GM19324 (cell line): ENCODE data around the gene NDUFB10.

Source experiments
- ATAC-seq: cut with Tn5 transposase; IDR thresholded peaks from one replicate; pipeline ENCODE4 v1.9.1; 2021; ENCODE audit warnings: mild to moderate bottlenecking, moderate library complexity; ENCODE audit not compliant: unreplicated experiment, low FRiP score

The NDUFB10 gene

GRCh38 chr16:1965396-1966001, 6.2 kb downstream of the NDUFB10 start:
- ATAC-seq: no peak

DNA sequence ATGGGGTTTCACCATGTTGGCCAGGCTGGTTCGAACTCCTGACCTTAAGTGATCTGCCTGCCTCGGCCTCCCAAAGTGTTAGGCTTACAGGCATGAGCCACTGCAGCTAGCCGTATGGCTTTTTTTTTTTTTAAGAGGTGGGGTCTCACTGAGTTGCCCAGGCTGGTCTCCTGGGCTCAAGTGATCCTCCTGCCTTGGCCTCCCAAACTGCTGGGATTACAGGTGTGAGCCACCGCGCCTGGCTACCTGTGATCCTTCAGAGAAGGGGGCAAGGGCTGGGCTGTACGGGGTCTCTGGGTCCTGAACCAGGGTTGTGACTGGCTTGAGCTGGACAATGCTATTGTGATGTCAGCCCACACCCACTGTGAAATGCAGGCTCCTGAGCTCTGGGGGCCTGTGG, 7.1 kb downstream of the NDUFB10 start, which contains the start of gene RNF151:
RNF151 (plus strand) TSS at position 397 of the 400 bp plus-strand sequence. CDS start 26 bp downstream, outside the sequence.
- no peak for ATAC-seq

GRCh38 chr16:1968146-1968953, 9.0 kb downstream of the NDUFB10 start:
- ATAC-seq: no peak

- peak; percentile 88 for ATAC-seq
These were observed 12.6 kb downstream of the NDUFB10 start, which contains the start of gene TBL3 for GRCh38 chr16:1971796-1972489. TSS of gene TBL3 (plus strand) at chr16:1972053. CDS start at chr16:1972165, 112 bp downstream.

GRCh38 chr16:1972490-1972877, 13.1 kb downstream of the NDUFB10 start:
- peak; percentile 6 for ATAC-seq

DNA sequence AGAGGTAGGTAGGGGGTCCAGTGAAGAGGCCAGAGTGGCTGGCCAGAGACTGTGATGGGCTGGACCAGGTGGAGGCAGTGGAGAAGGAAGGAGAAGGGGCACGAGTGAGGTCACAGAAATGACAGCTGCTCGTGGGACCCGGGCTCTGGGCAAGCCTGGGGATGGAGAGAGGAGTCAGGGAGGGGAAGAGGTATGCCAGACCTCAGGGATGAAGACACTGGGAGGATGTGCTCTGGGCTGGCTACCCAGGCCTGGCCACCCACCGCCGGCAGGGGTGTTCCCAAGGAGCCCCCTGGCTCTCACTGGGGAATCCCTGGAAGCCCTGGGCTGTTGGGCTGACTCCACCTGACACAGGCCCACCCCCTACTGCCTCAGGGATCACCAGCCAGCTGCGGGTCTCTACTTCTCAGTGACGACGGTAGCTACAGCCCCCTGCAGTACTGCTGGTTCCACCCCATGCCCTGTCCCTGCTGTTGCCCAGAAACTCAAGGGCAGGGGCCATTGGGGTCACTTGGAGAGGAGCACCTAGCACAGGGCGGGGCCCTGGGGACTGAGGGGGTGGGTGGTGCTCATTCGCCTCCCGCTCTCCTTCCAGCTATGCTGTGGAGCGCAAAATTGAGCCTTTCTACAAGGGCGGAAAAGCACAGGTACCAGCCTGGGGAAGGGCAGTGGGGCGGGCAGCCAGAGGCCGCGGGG, 14.3 kb downstream of the NDUFB10 start:
- no peak for ATAC-seq

DNA sequence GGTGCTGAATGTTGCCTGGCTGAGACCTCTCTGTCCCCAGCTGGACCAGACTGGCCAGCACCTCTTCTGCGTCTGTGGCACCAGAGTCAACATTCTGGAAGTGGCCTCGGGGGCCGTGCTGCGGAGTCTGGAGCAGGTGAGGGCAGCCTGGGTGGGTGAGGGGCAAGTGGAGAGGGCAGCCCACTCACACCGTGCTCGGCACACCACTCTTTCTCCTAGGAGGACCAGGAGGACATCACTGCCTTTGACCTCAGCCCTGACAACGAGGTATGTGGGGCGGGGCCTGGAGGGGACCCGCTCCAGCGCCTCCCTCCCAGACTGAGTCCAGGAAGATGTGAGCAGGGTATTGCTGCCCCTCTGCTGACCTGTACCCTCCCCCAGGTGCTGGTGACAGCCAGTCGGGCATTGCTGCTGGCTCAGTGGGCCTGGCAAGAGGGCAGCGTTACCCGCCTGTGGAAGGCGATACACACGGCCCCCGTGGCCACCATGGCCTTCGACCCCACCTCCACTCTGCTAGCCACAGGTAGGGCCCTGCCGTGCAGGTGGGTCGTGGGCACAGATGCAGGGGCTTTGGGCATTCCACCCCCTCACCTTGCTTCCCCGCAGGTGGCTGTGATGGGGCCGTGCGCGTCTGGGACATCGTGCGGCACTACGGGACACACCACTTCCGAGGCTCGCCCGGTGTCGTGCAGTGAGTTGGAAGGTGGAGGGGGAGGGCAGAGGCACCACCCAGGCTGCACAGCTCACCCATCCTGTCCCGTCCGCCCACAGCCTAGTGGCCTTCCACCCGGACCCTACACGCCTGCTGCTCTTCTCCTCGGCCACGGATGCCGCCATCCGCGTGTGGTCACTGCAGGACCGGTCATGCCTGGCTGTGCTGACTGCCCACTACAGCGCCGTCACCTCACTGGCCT, 15.1 kb downstream of the NDUFB10 start:
- ATAC-seq: no peak

- no peak for ATAC-seq
These were observed 16.3 kb downstream of the NDUFB10 start for GRCh38 chr16:1975432-1976215.

DNA sequence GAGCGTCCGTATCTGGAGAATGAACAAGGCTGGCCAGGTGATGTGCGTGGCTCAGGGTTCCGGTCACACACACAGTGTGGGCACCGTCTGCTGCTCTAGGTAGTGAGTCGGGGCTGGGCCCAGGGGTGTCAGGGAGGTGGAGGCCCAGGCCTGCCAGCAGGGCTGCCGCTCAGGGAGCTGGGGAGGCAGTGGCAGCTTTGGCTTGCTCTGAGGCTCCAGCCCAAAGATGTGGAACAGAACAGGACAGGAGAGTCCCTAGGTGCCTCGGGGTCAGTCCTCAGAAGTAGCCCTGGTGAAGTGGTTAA, 16.8 kb downstream of the NDUFB10 start:
- no peak for ATAC-seq

DNA sequence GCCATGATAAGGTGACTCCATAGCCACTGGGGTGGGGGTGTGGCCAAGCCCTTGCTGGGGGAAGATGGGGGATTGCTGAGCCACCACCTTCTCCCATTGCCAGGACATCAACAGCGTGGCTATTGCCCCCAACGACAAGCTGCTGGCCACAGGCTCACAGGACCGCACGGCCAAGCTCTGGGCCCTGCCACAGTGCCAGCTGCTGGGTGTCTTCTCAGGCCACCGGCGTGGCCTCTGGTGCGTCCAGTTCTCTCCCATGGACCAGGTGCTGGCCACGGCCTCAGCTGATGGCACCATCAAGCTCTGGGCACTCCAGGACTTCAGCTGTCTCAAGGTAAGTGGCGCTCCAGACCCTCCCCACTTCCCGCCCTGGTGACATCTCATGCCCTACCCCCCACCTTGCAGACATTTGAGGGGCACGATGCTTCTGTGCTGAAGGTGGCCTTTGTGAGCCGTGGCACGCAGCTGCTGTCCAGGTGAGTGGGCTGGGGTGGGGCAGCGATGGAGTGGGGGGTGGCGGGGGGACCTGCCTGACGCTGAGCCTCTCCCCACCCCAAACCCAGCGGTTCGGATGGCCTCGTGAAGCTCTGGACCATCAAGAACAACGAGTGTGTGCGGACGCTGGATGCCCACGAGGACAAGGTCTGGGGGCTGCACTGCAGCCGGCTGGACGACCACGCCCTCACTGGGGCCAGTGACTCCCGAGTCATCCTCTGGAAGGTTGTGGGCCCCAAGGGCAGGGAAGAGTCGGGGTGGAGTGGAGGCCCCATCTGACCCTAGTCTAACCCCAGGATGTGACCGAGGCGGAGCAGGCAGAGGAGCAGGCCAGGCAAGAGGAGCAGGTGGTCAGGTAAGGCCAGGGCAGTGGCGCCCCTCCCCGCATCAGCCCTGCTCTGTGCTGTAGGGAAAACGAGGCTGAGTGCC, 17.9 kb downstream of the NDUFB10 start:
- ATAC-seq: no peak

DNA sequence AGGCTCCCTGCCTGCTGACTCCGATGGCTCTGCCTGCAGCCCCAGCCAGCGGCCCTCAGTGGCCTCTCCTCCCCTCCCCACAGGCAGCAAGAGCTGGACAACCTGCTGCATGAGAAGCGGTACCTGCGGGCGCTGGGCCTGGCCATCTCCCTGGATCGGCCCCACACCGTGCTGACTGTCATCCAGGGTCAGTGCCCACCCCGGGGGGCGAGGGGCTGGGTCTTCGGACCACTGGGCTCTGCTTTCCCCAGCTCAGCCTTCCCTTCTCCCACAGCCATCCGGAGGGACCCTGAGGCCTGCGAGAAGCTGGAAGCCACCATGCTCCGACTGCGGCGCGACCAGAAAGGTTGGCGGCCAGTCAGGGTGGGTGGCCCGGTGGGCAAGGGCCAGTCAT, 18.5 kb downstream of the NDUFB10 start:
- ATAC-seq: no peak

GRCh38 chr16:1978476-1979120, 19.3 kb downstream of the NDUFB10 start:
- no peak for ATAC-seq

GRCh38 chr16:1979271-1980029, 20.1 kb downstream of the NDUFB10 start:
- no peak for ATAC-seq

DNA sequence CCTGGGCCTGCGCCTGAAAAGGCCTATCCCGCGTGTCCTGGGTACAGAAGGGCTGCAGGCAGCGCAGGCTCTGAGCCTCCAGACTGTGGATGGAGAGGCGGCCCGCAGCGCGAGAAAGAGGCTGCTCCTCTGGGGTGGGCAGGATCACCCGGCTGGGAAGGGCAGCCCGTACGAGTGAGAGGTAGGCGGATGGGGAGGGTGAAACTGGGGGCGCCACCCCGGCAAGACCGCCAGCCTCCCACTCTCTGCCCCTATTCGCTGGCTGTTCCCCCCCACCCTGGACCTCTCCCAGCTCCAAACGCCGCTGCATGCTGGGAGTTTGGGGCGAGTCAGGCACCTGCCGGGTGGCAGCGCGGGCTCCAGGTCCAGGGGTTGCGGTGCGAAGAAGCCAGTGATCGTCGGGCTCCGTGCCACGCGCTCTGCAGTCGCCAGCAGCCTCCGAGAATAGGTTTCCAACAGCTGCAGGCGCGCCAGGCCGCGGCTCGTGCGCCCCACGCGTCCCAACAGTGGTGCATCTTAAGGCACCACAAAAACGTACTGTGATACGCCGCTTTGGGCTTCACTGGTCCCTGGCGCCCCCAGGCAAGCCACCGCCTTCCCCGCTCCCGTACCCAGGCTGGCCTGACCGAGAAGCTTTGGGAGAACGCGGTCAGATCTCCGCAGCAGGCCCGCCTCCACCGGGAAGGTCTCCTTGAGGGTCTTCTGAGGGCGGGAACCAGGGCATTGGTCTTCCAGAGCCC, 20.9 kb downstream of the NDUFB10 start:
- ATAC-seq: no peak

DNA sequence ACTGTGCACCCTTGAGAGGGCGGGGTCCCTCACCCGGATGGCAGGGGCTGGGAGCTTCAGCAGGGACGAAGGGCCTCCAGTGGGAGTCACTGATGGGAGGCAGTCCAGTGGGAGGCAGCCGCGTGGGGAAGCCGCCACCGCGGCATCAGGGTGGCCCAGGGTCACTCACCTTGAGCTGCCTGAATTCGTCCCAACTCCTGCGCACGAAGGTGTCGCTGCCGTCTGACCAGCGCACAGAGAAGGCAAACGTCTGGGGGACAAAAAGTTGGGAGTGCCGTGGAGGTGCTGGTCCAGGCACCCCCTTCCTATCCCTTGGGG, 21.4 kb downstream of the NDUFB10 start:
- no peak for ATAC-seq

GRCh38 chr16:1981398-1981836, 22.1 kb downstream of the NDUFB10 start, which contains the start of gene NOXO1:
TSS of gene NOXO1 (minus strand) at chr16:1981469. CDS start at chr16:1981179, 290 bp downstream.
- no peak for ATAC-seq
